SK-MEL-5 (cell line): ENCODE results near the gene OPN1LW. TPM values are rescaled to one million over a fixed set of nuclear protein-coding genes. Genes with fewer than 3 reads are reported as not detected.
A peak's percentile ranks its signal among the peaks of the same experiment; 100 is the strongest.
"Not testable (repeated sequence)": the region's sequence is repeated elsewhere in the genome, so short reads cannot be mapped to it uniquely, and the experiment has no call there.

Experiments
- DNase-seq: peaks from one replicate; pipeline ENCODE4 v3.0.0-alpha.2; 2016; ENCODE audit warnings: low read depth, low spot score
- in situ Hi-C: cut with HindIII; loops from 2 replicates; pipeline ENCODE4 v1.10.0; 2016; ENCODE audit warnings: low sequenced_read_pairs, high pct_unique_total_duplicates, low pct_unique_long_range_greater_than_20kb
- polyA plus RNA-seq, 2 experiments: library from polyadenylated mRNA; depleted of rRNA; stranded (reverse); fragments of >200 nt; gene quantifications; 2 replicates each; pipeline ENCODE4 v1.2.3, GENCODE V29; 2015
- total RNA-seq: library from RNA; depleted of rRNA; stranded (reverse); fragments of >200 nt; shearing (Covaris generic); gene quantifications from 2 replicates; pipeline ENCODE4 v1.2.3, GENCODE V29; 2014; rRNA removed

OPN1LW gene
- total RNA-seq: not detected in 2 replicates
- not detected in 2 replicates for polyA plus RNA-seq (2015; cell fraction: cytosol; rRNA removed)
- not detected in 2 replicates for polyA plus RNA-seq (2015; cell fraction: nucleus; rRNA removed)

GRCh38 chrX:154144010-154144409 is at the start of gene OPN1LW:
TSS of gene OPN1LW (plus strand) at chrX:154144243. CDS start at chrX:154144284, 41 bp downstream.
- in situ Hi-C loops, DNase-seq: not testable (repeated sequence)

DNA sequence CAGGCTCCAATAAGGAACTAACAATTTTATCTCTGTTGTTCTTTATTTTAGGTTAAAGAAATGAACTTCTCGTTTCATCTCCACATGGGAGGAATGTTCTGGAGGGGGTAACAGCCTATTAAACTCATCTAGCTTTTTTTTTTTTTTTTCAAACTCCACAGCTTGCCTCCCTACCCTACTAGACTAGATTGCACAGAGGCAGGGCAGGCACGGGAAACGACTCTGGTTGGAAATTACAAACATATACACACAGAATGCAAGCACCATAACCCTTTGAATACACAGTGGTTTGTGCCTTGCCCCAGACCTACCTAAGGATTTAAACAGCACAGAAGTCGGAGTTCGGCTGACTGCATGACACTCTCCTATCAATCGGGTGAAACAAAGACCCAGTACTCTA is 49.2 kb upstream of the OPN1LW start:
- in situ Hi-C loops: no loop called here
- no peak for DNase-seq

DNA sequence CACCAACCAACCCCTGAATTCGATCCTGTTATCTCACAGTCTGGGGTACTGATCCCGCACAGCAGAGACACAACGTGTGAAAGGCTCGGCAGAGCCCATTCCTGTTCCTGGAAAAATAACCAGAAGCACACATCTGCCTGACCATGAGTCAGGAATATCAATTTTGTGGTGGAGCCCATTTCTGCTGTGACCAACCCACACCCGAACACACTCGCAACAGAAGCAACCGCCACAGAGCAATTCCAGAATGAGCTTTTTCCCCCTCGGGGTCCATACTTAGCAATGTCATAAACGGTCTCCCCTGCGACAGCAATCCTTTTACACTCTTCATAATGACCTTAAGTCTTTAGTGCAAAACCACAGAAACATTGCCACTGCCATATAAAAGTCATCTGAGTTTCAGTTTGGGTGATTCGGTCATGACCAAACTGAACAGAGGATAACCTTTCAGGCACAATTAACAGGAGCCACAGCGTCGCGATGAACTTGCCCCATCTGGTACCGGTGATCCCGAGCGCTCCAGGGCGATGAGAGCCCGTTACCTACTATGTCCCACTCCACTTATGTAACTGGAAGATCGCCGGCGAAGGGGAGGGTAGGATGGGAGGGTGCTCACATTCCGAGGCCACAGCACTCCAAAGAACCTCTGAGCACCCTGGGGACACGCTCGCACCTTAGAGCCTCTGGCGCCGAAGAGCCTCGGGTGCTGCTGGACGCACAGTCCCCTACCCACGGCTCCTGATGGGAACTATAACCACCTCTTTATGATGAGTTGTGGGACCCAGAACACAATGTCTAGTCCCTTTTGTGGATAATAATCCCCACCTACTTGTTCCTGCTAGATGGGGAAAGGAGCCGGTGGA is 47.7 kb upstream of the OPN1LW start:
- no peak for DNase-seq
- in situ Hi-C loops: no loop called here

- in situ Hi-C loops: no loop called here
- peak; percentile 84 for DNase-seq
Observed at GRCh38 chrX:154097003-154097588, 46.9 kb upstream of the OPN1LW start.

GRCh38 chrX:154097589-154098541 is 46.2 kb upstream of the OPN1LW start, which contains the start of gene MECP2:
TSS of gene MECP2 (minus strand) at chrX:154097717.
- in situ Hi-C loops: no loop called here

DNA sequence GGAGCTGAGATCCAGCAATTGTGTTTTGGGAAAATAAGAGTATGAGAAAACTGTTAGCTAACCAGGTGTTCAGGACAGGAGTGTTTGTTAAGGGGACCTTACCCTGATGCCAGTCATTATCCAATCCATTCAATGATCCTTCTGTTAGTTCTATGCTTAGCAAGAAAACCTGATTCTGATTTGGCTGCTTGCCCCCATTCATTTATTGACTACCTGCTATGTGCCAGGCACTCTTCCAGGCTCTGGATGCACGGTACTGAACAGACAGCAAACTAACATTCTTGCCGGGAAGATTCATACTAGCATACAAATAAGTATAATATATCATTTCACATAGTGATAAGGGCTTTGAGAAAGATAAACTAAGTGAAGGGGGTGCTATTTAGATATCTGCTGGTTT is 45.5 kb upstream of the OPN1LW start:
- in situ Hi-C loops: no loop called here
- no peak for DNase-seq

More at GRCh38 chrX:154097589-154098541, 46.2 kb upstream of the OPN1LW start, which contains the start of gene MECP2:
- DNase-seq: peak; percentile 90

DNA sequence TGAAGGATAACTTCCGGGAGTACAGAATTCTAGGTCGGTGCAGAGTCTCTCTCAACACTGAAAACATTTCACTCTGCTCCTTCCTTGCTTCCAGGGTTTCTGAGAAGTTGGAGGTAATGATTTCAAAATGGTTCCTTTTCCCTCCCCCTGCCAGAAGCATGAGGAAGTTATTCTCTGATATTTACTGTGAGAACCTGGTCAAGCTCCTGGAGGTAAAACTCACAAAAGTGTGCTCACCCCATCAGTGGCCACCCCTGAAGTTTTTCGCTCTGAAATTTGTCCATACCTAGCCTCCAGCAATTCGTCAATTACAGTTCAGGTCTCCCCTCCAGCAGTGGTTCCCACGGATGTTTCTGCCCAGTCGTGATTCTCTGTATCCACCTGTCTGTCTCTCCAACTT is 30.3 kb upstream of the OPN1LW start:
- no peak for DNase-seq
- in situ Hi-C loops: no loop called here

- DNase-seq: no peak
- in situ Hi-C loops: no loop called here
Observed at GRCh38 chrX:154114652-154115051, 29.4 kb upstream of the OPN1LW start.

- DNase-seq: no peak
- in situ Hi-C loops: no loop called here
Observed at GRCh38 chrX:154115071-154115470, 29.0 kb upstream of the OPN1LW start.

DNA sequence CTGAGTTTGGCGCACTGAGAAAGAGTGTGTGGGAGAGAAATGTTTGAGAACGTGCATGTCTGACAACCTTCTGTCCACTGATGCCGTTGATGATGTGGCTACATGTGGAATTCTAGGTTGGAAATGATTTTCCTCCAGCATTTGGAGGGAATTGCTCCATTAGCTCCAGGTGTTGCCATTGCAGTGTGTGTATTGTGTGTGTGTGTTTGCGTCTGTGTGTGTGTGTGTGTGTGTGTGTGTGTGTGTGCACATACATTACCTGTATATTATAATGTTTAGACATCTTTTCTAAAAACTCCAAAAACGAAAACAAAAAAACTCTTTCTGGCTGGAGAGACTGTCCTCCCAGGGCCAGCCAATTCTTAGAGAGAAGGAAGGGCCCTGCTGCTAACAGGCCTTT is 28.3 kb upstream of the OPN1LW start:
- in situ Hi-C loops: no loop called here
- DNase-seq: no peak

- DNase-seq: no peak
- in situ Hi-C loops: no loop called here
Observed at GRCh38 chrX:154116426-154117211, 27.4 kb upstream of the OPN1LW start.

- in situ Hi-C loops: no loop called here
Observed at GRCh38 chrX:154117566-154117965, 26.5 kb upstream of the OPN1LW start.

DNA sequence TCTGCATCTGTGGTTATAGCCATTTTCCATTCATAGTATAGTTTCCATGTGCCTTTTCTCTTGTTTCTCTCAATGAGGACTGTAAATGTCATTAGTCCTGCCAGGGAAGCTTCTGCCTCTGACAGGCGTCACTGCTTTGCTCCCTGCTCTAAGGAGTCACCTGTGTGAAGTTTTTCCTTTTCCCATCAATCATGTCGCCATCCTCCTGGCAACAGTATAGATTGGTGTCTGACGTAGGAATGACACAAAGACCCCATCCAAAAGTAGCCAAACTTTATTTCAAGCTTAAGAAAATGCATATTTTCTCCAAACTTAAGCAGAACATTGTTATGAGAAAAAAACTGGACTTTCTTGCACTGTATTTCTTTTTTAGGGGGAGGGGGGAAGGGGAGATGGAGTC is 23.5 kb upstream of the OPN1LW start:
- in situ Hi-C loops: no loop called here

More at GRCh38 chrX:154117566-154117965, 26.5 kb upstream of the OPN1LW start:
- DNase-seq: no peak

DNA sequence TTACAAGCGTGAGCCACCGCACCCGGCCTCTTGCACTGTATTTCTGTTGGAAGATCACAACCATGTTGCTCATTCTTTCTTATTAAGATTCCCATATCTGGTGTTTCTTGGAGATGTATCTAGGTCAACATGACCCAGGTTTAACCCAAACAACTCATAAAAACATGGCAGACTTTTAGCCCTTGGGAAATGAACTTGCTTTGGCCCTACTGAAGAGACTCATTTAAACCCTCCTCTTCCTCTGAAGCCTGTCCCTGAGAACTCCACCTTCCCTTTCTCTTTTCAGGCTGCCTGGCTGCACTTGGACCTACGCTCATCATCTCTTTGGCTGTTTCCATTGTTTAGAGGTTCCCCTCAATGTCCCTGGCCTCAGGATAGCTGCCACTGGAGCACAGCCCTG is 22.8 kb upstream of the OPN1LW start:
- in situ Hi-C loops: no loop called here
- no peak for DNase-seq

More for the DNA sequence above, 23.5 kb upstream of the OPN1LW start:
- no peak for DNase-seq

- peak; percentile 68 for DNase-seq
- in situ Hi-C loops: no loop called here
Observed at GRCh38 chrX:154121961-154122360, 22.1 kb upstream of the OPN1LW start.

- DNase-seq: peak; percentile 24
- in situ Hi-C loops: no loop called here
Observed at GRCh38 chrX:154123241-154124219, 20.5 kb upstream of the OPN1LW start.
